ENCODE data around the gene LGR4.
"Not testable (repeated sequence)": the region's sequence is repeated elsewhere in the genome, so short reads cannot be mapped to it uniquely, and the experiment has no call there.

LGR4 gene

DNA sequence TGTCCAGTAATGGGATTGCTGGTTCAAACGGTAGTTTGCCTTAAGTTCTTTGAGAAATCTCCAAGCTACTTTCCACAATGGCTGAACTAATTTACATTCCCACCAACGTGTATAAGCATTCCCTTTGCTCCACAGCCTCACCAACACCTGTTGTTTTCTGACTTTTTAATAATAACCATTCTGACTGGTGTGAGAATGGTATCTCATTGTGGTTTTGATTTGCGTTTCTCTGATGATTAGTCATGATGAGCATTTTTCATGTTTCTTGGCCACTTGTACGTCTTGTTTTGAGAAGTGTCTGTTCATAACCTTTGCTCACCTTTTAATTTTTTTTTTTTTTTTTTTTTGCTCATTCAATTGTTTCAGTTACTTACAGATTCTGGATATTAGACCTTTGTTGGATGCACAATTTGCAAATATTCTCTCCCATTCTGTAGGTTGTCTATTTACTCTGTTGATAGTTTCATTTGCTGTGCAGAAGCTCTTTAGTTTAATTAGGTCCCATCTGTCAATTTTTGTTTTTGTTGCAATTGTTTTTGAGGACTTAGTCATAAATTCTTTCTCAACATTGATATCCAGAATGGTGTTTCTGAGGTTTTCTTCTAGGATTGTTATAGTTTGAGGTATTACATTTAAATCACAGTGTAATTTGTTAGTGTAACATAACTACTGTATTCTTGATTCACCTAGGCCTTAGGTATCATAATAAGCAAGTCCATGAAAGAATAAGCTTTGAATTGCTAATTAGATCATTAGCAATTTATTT lies 142.5 kb downstream of the LGR4 start:
- DNase-seq = no peak

DNA sequence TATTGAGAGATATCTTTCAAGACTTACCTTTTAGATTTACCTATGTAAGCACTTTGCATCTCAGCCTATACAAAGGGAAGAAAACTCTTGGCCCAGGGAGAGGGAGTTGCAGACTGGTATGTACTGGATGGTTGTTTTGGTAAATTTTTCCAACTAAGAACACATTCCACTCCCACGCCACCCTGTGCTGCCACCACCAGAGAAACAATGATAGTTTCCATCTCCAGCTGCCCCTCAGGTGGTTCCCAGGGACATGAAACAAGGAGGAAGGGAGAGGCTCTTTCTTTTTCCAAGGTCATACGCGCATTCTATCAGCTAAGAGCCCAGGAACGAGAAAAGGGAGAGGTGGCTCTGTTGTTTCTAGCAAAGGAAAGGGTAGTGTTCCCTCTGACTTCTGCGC lies 144.0 kb downstream of the LGR4 start:
- no peak for DNase-seq

DNA sequence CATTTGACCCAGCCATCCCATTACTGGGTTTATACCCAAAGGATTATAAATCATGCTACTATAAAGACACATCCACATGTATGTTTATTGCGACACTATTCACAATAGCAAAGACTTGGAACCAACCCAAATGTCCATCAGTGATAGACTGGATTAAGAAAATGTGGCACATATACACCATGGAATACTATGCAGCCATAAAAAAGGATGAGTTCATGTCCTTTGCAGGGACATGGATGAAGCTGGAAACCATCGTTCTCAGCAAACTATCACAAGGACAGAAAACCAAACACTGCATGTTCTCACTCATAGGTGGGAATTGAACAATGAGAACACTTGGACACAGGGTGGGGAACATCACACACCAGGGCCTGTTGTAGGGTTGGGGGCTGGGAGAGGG lies 145.5 kb downstream of the LGR4 start:
- not testable (repeated sequence) for DNase-seq

DNA sequence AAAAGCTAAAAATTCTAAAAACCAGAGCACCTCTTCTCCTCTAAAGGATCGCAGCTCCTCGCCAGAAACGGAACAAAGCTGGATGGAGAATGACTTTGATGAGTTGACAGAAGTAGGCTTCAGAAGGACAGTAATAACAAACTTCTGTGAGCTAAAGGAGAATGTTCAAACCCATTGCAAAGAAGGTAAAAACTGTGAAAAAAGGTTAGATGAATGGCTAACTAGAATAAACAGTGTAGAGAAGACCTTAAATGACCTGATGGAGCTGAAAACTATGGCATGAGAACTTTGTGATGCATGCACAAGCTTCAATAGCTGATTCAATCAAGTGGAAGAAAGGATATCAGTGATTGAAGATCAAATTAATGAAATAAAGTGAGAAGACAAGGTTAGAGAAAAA lies 150.4 kb downstream of the LGR4 start:
- not testable (repeated sequence) for DNase-seq

DNA sequence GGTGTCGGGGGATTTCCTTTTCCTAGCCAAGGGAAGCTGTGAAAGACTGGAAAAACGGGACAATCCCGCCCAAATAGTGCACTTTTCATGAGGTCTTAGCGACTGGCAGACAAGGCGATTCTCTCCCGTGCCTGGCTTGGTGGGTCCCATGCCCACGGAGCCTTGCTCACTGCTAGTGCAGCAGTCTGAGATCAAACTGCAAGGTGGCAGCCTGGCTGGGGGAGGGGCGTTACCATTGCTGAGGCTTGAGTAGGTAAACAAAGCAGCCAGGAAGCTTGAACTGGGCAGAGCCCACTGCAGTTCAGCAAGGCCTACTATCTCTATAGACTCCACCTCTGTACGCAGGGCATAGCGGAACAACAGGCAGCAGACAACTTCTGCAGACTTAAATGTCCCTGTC lies 151.2 kb downstream of the LGR4 start:
- DNase-seq = not testable (repeated sequence)

DNA sequence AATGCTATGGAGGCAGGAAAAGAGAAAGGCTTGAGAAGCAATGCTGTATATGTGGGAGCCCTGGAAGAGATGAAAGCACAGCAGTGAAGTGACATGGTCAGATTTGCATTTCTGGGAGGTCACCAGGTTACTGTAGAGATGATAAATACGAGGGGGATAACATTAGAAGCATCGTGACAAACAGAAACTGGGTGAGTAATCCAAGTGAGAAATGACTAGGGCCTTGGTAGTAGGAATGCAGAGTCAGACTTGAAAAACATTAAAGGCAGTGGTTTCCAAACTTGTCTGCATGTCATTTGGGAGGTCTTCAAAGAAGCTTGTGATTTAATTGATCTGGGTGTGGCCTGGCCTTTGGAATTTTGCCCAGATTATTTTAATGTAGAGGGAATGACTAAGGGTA lies 153.5 kb downstream of the LGR4 start:
- no peak for DNase-seq

DNA sequence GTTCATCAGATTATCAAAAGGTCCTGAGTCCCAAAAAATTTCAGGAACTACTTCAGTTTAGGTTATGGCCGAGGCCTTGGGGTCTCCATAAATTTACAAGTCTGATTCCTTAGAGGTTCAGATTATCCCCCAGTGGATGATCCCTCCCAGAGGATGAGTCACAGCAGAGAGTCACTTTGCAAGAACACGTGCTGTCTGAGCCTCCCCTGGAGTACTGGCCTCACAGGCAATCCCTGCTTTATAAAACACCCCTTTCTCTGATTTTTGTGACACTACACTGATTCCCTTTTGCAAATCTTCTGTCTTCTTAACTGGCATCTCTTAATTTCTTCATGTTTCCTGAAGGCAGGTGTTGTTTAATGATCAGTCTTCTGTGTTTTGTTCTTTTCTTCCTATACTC lies 154.8 kb downstream of the LGR4 start:
- DNase-seq = no peak

All from activated naive CD4-positive, alpha-beta T cell treated with anti-CD3 and anti-CD28 coated beads, Interleukin-2, amount 50 U/mL, for 16 hours (primary cell).